PC-9 (cell line): ENCODE results near the gene MVP. TPM values are rescaled to one million over a fixed set of nuclear protein-coding genes. Genes with fewer than 3 reads are reported as not detected.
"Not testable (repeated sequence)": the region's sequence is repeated elsewhere in the genome, so short reads cannot be mapped to it uniquely, and the experiment has no call there.

ENCODE experiments used
- BruUV-seq: library from RNA; stranded (reverse); fragments of 400-500 nt; replicated peaks from 2 replicates; lab custom pipeline; 2021; lab: Mats Ljungman, UMichigan
- CTCF ChIA-PET: fragments of 300-600 bp; sonication (Branson Sonifier 250); formaldehyde crosslinking; loops from one replicate; lab custom pipeline; 2022; ENCODE audit warnings: antibody characterized with exemption; lab: Charles Lee
- POLR2A ChIA-PET: fragments of 300-600 bp; sonication (Branson Sonifier 250); formaldehyde crosslinking; loops from one replicate; lab custom pipeline; 2022; ENCODE audit warnings: antibody characterized with exemption; ENCODE audit not compliant: unreplicated experiment; lab: Charles Lee
- DNase-seq, 2 experiments: peaks; one replicate each; pipeline versions ENCODE4 v3.0.0 to v3.0.0-alpha.2; 2015 to 2022; ENCODE audit warnings: mixed read lengths in 1 of 2
- H2AFZ ChIP-seq: fragments of 200-600 bp; sonication (generic); 2 replicates; pipeline ENCODE4 v1.8.1; 2017; ENCODE audit warnings: antibody characterized with exemption
- H3F3A ChIP-seq: fragments of 200-600 bp; sonication (generic); 2 replicates; pipeline ENCODE4 v1.8.1; 2017; ENCODE audit warnings: antibody characterized with exemption, mild to moderate bottlenecking, low read depth; ENCODE audit not compliant: insufficient read depth
- H3K27ac ChIP-seq: fragments of 200-600 bp; sonication (generic); 2 replicates; pipeline ENCODE4 v1.6.1; 2016; ENCODE audit warnings: mixed run types
- H3K27me3 ChIP-seq: fragments of 200-600 bp; sonication (generic); 2 replicates; pipeline ENCODE4 v1.6.1; 2016; ENCODE audit warnings: low read depth, mixed run types; ENCODE audit not compliant: insufficient read depth
- H3K36me3 ChIP-seq: fragments of 200-600 bp; sonication (generic); 2 replicates; pipeline ENCODE4 v1.6.1; 2016; ENCODE audit warnings: low read depth, mixed run types
- H3K4me1 ChIP-seq: fragments of 200-600 bp; sonication (generic); replicated peaks from 2 replicates; pipeline ENCODE4 v1.6.1; 2016; ENCODE audit warnings: mixed run types; ENCODE audit not compliant: insufficient read depth
- H3K4me2 ChIP-seq: fragments of 200-600 bp; sonication (generic); 2 replicates; pipeline ENCODE4 v1.6.1; 2017; ENCODE audit warnings: mixed run types
- H3K4me3 ChIP-seq: fragments of 200-600 bp; sonication (generic); 2 replicates; pipeline ENCODE4 v1.6.1; 2016; ENCODE audit warnings: mixed run types
- H3K79me2 ChIP-seq: fragments of 200-600 bp; sonication (generic); 2 replicates; pipeline ENCODE4 v1.6.1; 2017; ENCODE audit warnings: low read depth, mixed run types
- H3K9me2 ChIP-seq: fragments of 200-600 bp; sonication (generic); 2 replicates; pipeline ENCODE4 v1.8.1; 2017; ENCODE audit warnings: mild to moderate bottlenecking; ENCODE audit not compliant: insufficient read depth
- H3K9me3 ChIP-seq: fragments of 200-600 bp; sonication (generic); 2 replicates; pipeline ENCODE4 v1.8.1; 2016; ENCODE audit warnings: low read depth; ENCODE audit not compliant: insufficient read depth
- H4K20me1 ChIP-seq: fragments of 200-600 bp; sonication (generic); 2 replicates; pipeline ENCODE4 v1.8.1; 2017; ENCODE audit not compliant: insufficient read depth
- CTCF ChIP-seq: fragments of 200-600 bp; sonication (generic); conservative IDR thresholded peaks from 2 replicates; pipeline ENCODE4 v1.6.1; 2017; ENCODE audit warnings: mixed run types, antibody characterized with exemption, mild to moderate bottlenecking, moderate library complexity
- EZH2 ChIP-seq: fragments of 200-600 bp; sonication (generic); IDR thresholded peaks from 2 replicates; pipeline ENCODE4 v1.8.0; 2017; ENCODE audit warnings: antibody characterized with exemption, low read depth
- intact Hi-C: fragments of 100-400 bp; cut with micrococcal nuclease; formaldehyde crosslinking; loops from one replicate; pipeline ENCODE4 v1.10.0; 2022; ENCODE audit not compliant: unreplicated experiment
- total RNA-seq: library from RNA; stranded (reverse); gene quantifications from 2 replicates; pipeline ENCODE4 v1.2.3, GENCODE V29; 2021

The MVP gene
- total RNA-seq, 1 experiment from 2014 or later: 208 TPM

- Histone ChIP-seq H3K9me3 (no peaks in the 10 kb centered on the region), H3K27ac (no peak overlapping the region), H3K4me1 (peaks cover 68% of the 10 kb centered on the region), H3K79me2 (no peaks in the 10 kb centered on the region), H3F3A (peaks cover 40% of the 10 kb centered on the region), H3K4me3 (no peak overlapping the region), H3K4me2 (peak overlapping the region; percentile 33), H2AFZ (no peak overlapping the region), H3K27me3 (no peaks in the 10 kb centered on the region), H4K20me1 (no peaks in the 10 kb centered on the region), H3K9me2 (no peaks in the 10 kb centered on the region), H3K36me3 (no peaks in the 10 kb centered on the region)
- DNase-seq: peak; percentile 71 to 79
- TF ChIP-seq CTCF (no peak), EZH2 (no peak)
- intact Hi-C loops: no loop called here
- CTCF ChIA-PET: no interaction called here
- no TSS peak for BruUV-seq
- POLR2A ChIA-PET: no interaction called here
These were observed 44.4 kb upstream of the MVP start for GRCh38 chr16:29775742-29776408.

- no TSS peak for BruUV-seq
- TF ChIP-seq CTCF: no peak
- no peak for TF ChIP-seq EZH2
- DNase-seq: peak; percentile 38 to 64
- 0 out of 2 replicates have a peak, but pooled peaks cover 1% of the 10 kb centered on the region for H3K9me3 ChIP-seq
- H3K4me3 ChIP-seq: peak within 1 kb of the TSS; percentile 5; the same call in 1 of the 2 replicates
- H4K20me1 ChIP-seq: no peaks in the 10 kb centered on the region
- peak within 1 kb of the TSS; percentile 53 for H3K27ac ChIP-seq
- H3K4me2 ChIP-seq: peak within 1 kb of the TSS; percentile 57
- H3K79me2 ChIP-seq: no peaks in the 10 kb centered on the region
- no peaks in the 10 kb centered on the region for H3K9me2 ChIP-seq
- no peaks in the 10 kb centered on the region for H3K27me3 ChIP-seq
- no peak within 1 kb of the TSS for H2AFZ ChIP-seq
- no peaks in the 10 kb centered on the region for H3K36me3 ChIP-seq
- H3F3A ChIP-seq: peaks cover 44% of the 10 kb centered on the region
- intact Hi-C loops: no loop called here
- POLR2A ChIA-PET: interaction anchor here (0.7 kb wide), 1 partner anchor 11 kb away, joined by 5 read pairs; no protein-coding TSS in a partner anchor
- peaks cover 74% of the 10 kb centered on the region for H3K4me1 ChIP-seq
- CTCF ChIA-PET: no interaction called here
These were observed 42.5 kb upstream of the MVP start, which contains the start of gene ZG16 for GRCh38 chr16:29777576-29778350. ZG16 (plus strand) TSS chr16:29778256; CDS start chr16:29779267, 1,011 bp downstream.

GRCh38 chr16:29779474-29779873 lies 40.8 kb upstream of the MVP start:
- Histone ChIP-seq H4K20me1 (no peaks in the 10 kb centered on the region), H3K4me3 (peak overlapping the region; percentile 5; the same call in 1 of the 2 replicates), H3K27ac (peak overlapping the region; percentile 53), H2AFZ (no peak overlapping the region), H3K27me3 (no peaks in the 10 kb centered on the region), H3K9me3 (0 out of 2 replicates have a peak, but pooled peaks cover 4% of the 10 kb centered on the region), H3K36me3 (no peaks in the 10 kb centered on the region), H3K4me1 (peaks cover 91% of the 10 kb centered on the region), H3K79me2 (no peaks in the 10 kb centered on the region), H3F3A (peaks cover 61% of the 10 kb centered on the region), H3K9me2 (no peaks in the 10 kb centered on the region), H3K4me2 (peak overlapping the region; percentile 57)
- ChIA-PET POLR2A (interaction anchor here (0.7 kb wide), 1 partner anchor 18 kb away, joined by 4 read pairs; no protein-coding TSS in a partner anchor), CTCF (interaction anchor here (0.6 kb wide), 2 partner anchors 15 to 1135 kb away, joined by 3 to 6 read pairs; no protein-coding TSS in a partner anchor)
- no TSS peak for BruUV-seq
- DNase-seq: peak; percentile 95 to 96
- intact Hi-C loops: no loop called here
- TF ChIP-seq CTCF: no peak
- no peak for TF ChIP-seq EZH2

GRCh38 chr16:29783094-29783953 lies 36.9 kb upstream of the MVP start:
- ChIA-PET POLR2A (interaction anchor here (0.6 kb wide), 1 partner anchor 84 kb away, joined by 3 read pairs; no protein-coding TSS in a partner anchor), CTCF (interaction anchor here (1.1 kb wide), 1 partner anchor 54 kb away, joined by 3 read pairs; no protein-coding TSS in a partner anchor)
- H4K20me1 ChIP-seq, BruUV-seq, intact Hi-C loops, H3K9me3 ChIP-seq, H3K79me2 ChIP-seq, H3K36me3 ChIP-seq, H2AFZ ChIP-seq, H3K27me3 ChIP-seq, H3K9me2 ChIP-seq: not testable (repeated sequence)
- peak overlapping the region; percentile 53 for H3K4me2 ChIP-seq
- peaks cover 48% of the 10 kb centered on the region for H3F3A ChIP-seq
- H3K27ac ChIP-seq: peak overlapping the region; percentile 42
- DNase-seq: peak; percentile 75 to 85
- peak overlapping the region; percentile 15; the same call in 1 of the 2 replicates for H3K4me3 ChIP-seq
- peaks cover 62% of the 10 kb centered on the region for H3K4me1 ChIP-seq
